ENCODE data around the gene B9D1.

The B9D1 gene

DNA sequence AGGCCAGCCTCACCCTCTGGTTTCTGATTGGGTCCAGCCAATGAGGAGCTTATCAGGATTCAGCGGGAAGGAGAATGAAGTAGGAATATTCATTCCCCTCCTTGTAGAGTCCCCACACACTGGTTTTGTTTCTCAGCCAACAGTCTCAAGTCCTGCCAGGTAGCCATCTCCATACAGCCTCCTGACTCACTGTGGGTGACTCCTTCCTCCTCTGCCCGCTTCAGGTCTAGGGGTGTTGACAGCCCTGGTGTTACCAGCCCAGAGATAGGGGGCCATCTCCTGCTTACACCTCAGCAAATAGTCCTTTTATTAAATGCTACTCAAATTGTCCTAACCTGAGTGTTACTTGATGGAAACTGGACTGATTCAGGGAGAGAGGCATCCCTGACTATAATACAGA lies 28.4 kb upstream of the B9D1 start:
- TF ChIP-seq, protein P1, sequence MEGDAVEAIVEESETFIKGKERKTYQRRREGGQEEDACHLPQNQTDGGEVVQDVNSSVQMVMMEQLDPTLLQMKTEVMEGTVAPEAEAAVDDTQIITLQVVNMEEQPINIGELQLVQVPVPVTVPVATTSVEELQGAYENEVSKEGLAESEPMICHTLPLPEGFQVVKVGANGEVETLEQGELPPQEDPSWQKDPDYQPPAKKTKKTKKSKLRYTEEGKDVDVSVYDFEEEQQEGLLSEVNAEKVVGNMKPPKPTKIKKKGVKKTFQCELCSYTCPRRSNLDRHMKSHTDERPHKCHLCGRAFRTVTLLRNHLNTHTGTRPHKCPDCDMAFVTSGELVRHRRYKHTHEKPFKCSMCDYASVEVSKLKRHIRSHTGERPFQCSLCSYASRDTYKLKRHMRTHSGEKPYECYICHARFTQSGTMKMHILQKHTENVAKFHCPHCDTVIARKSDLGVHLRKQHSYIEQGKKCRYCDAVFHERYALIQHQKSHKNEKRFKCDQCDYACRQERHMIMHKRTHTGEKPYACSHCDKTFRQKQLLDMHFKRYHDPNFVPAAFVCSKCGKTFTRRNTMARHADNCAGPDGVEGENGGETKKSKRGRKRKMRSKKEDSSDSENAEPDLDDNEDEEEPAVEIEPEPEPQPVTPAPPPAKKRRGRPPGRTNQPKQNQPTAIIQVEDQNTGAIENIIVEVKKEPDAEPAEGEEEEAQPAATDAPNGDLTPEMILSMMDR (IDR thresholded peaks at IDR 0.05; ENCODE audit: low read depth, low read length, missing control alignments), result no peak
- no peak for DNase-seq (ENCODE audit: low read depth)
- no peak overlapping the region for H3K4me3 ChIP-seq (ENCODE audit: low read depth, low read length)

DNA sequence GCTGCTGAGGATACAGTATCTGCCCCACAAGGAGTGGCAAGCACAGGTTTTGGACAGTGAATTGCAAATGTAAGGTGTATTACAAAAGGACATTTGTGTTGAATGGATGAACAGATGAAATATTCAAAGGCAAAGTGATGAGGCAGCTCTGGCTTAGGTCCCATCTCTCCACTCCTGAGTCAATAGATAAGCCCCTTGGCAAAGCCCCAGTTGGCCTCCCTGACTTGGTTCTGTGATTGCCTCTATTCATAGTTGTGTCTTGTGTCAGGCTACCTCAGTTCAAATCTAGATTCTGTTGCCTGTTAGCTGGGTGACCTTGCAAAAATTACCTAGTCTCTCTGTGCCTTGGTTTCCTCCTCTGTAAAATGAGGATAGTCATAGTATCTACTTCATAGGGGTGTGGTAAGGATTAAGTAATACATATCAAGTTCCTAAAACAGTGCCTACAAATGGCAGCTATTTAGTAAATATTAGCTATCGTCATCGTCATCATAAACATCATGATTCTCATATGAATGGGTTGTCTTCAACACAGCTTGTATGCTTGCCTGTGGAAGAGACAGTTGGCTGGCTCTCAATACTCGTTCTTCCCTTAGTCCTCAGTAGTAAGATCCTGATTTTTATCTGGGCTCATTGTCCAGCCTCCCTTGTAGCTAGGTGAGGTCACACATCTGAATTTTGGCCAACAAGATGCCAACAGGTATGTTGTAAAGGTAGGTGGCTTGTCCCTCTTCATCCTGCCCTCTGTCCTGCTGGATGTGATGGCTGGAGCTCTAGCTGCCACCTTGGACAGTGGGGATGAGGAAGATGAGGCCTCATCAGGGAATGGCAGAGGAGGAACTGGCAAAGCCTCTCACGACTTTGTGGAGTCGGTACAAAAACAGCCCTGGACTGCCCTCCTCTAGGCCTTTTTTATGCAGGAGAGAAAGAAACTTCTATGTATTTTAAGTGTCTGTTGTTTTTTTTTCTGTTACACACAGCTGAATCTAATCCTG lies 26.6 kb upstream of the B9D1 start:
- DNase-seq (ENCODE audit: low read depth), result no peak
- TF ChIP-seq, protein P1 (IDR thresholded peaks at IDR 0.05; ENCODE audit: low read depth, low read length, missing control alignments), result no peak
- H3K4me3 ChIP-seq (ENCODE audit: low read depth, low read length), result no peak overlapping the region

DNA sequence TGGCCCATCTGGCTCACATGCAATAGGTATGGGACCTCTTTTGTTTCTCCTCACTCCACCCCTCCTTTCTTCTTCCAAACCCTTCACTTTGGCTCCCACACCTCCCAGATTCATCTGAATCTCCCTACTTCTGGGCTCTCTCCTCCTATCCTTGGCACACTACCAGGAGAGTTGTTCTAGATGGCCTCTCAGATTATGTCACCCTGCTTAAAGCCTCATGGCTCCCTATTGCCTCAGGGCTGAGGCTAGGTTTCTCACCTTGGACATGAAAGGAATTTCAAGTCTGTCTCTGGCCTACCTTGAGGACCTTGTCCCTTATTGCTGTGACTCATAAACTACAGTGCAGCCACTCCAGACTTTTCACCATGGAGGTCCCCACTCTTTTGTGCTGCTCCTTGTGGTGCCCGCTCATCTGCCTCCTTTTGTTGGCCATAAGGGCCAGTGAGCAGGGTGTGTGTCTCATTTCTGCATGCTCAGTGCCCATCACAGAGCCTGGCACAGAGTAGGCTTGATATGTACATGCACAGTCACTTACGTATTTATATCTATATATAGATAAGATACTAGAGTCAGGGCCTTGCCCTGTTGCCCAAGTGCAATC lies 25.5 kb upstream of the B9D1 start:
- DNase-seq (ENCODE audit: low read depth), result no peak

DNA sequence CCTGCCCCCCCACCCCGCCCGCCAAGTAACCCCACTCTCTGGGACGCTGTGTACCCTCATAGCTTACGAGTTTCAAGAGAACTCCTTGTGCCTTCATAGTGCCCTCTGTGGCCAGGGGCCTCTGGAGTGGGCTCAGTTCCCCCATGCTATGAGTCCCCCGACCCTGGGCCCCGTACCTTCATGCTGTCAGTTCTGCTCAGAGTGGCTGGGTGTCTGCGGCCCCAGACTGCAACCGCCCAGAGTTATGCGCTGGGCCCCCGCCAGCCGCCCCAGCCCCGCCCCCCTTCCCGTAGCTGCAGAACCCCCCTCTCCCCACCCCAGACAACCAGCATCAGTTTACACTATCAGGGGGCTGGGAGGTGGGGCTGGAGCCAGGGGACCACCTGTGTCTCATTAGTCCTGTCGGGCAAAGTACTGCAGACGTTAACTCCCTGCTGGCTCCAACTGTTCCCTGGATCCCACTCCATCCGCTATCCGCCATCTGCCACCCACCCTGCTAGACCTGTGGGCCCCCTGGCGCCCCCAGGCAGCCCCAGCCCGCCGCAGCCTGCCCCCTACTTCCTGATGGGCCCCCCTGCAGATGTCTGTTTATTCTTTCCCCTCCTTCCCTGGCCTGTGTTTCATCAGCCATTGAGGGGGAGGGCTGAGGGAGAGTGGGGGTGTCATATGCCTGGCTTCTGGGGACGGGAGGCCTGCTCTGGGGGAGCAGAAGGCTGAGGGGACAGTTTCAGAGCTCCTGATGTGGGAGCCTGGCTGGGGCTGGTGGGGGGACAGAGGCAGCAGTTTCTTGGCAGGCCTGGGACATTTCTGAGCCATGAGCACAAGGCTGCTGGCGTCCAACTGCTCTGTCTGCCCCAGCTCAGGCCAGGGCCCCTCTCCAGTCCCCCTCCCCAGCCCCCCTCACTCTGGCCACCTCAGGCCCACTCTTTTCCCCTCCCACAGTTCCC lies 24.7 kb upstream of the B9D1 start, which contains the start of gene MFAP4:
Gene MFAP4, minus strand, starts transcription at position 217 of the 947 bp plus-strand sequence. Its CDS starts 35 bp downstream, at position 182.
- DNase-seq (ENCODE audit: low read depth), result no peak
- TF ChIP-seq, protein P1 (IDR thresholded peaks at IDR 0.05; ENCODE audit: low read depth, low read length, missing control alignments), result no peak
- H3K4me3 ChIP-seq (ENCODE audit: low read depth, low read length), result no peak within 1 kb of the TSS

More for the DNA sequence above, 25.5 kb upstream of the B9D1 start:
- TF ChIP-seq, protein P1 (IDR thresholded peaks at IDR 0.05; ENCODE audit: low read depth, low read length, missing control alignments), result no peak
- H3K4me3 ChIP-seq (ENCODE audit: low read depth, low read length), result no peak overlapping the region

DNA sequence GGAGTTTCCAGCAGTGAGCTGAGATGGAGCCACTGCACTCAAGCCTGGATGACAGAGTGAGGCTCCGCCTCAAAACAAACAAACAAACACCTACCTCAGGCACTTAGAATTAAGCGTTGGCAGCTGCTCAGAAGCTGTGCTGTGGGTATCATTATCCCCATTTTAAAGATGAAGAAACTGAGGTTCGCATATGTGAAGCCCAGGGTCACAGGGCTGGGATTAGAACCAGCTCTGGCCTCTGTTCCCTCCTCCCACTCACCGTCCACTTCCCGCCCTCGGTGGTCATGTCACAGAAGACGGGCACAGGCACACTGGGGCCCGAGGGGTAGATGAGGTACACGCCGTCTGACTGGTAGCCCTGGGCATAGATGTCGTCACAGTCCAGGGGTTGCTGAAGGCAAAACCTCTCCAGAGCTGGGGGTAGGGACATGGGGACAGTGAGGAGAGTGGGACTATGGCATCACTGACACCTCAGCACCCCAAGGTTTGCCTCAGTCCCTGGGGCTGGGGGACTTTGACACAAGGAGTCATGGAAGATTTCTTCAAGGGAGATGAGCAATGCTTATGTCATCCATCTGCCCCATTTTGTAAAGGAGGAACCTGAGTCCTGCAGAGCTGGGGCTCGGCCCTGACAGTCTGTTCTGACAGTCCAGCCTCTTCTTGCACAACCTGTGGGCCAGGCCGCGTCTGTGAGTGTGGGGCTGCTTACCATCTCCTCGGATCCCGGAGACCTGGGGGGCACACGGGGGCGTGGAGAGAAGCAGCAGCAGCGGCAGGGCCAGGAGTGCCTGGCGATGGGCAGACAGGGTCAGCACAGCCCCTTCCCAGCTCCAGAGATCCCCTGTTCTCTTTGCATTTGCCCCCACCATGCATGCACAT lies 23.8 kb upstream of the B9D1 start:
- no peak overlapping the region for H3K4me3 ChIP-seq (ENCODE audit: low read depth, low read length)
- TF ChIP-seq, protein P1 (IDR thresholded peaks at IDR 0.05; ENCODE audit: low read depth, low read length, missing control alignments), result no peak
- DNase-seq (ENCODE audit: low read depth), result no peak

Measured in GM12864 (cell line).